ENCODE results near the gene SLC25A4.

Gene SLC25A4

GRCh38 chr4:185122681-185123345 lies 20.3 kb upstream of the SLC25A4 start:
- no peak for DNase-seq

DNA sequence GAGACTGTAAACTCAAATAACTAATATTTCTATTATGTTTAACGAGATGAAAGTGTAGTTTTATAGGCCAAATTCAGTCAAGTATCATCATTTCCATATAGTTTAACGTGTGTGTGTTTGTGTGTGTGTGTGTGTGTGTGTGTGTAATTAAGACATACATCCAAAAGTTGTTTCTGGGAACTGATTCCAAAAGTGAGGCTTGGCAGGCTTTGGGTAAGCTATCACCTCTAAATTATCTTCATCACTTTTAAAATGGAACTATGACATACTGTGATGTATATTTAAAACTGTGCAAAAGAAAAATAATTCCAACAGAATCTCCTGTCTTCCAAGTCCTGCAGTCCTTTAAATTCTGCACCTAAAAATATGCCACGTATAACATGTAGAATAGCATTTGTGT lies 19.1 kb upstream of the SLC25A4 start:
- DNase-seq = no peak

- no peak for DNase-seq
These were observed 15.8 kb upstream of the SLC25A4 start for GRCh38 chr4:185127021-185127925.

GRCh38 chr4:185128272-185129119 lies 14.6 kb upstream of the SLC25A4 start:
- no peak for DNase-seq

DNA sequence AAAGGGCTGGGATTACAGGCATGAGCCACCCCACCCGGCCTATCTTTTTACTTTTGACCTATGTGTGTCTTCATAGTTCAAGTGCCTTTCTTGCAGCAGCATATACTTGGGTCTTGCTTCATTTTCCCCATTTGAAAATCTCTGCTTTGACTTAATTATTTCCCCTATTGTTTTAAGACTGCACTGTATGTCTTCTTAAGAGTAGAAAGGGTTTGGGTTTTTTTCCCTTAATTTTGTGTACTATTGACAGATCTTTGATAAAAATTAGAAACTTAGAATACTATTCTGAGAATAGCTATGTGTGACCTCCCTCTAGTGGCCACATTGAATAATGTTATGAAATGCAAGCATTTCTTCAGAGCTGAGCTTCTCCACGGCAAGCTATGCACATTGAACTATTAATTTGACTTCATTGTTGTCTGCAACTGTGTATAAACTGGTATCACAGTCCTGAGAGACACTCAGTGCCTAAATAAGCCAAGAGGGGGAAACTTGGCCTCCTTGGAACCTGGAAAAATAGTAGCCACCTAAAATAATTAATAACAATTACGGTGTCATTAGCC lies 8.7 kb upstream of the SLC25A4 start:
- DNase-seq = peak; percentile 52

DNA sequence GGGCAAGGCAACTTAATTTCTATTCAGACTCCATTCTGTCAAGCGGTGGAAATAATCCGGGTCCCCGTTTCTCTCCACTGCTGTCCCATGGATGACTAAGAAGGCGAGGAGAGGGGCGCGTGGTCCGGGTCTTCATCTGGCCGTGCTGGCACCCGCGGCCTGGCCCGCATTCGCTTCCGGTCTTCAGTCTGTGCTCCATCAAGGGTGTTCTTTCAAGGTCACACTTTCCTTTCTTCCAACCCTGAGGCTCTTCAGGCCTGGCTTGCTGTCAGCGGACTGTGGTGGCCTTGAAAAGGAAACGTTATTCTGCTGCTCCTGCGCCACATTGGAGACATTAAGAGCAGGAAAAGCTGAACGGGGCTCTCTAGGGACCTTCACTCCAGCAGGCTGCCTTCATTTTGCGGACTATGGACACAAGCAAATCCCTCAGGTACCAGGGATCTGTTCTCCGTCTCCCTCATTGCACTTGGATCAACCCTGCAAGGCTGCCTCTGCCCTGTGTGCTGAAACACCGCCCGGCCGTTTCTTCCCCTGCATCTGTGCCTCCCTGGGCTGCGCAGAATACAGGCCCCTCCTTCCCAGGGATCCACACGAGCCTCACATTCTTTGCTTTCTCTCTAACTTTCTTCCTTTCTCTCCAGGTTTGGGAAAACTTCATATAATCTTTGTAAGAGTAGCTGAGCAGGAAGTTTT lies 5.7 kb upstream of the SLC25A4 start:
- no peak for DNase-seq

- no peak for DNase-seq
These were observed 4.9 kb upstream of the SLC25A4 start for GRCh38 chr4:185138161-185138560.

DNA sequence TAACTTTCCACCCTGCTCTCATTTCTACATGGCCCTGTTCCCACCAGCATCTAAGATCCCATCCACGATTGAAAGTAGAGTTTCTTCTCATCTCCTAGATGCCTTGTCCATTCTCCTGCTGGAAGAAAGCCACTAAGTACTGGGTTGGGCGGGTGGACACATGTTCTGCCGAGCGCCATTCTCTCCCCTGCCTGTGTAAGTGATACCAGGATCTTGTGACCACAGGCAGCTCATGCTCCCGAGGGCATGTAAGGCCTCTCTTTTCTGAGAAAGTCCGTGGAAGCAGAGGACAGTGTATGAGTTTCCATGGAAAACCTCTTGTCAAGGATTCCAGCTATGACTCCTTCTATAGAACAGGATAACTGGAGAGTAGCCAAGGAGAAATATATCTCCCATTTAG lies 3.3 kb upstream of the SLC25A4 start:
- no peak for DNase-seq

DNA sequence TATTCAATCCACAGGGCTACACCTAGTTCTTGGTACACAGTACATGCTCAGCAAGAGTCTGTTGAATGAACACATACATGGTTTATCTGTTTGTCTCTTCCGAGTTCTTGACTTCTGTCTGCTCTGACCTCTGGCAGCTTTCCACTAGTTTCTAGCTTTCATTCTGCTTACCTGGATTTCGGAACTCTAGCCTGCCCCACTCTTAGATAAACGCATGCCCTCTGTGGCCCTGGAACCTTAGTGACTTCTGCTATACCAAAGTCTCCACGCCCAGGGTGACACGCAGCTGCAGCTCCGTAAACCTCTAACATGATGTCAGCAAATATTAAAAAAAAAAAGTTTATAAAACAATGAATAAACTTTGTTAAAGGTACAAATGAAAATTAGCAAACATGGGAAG lies 1.3 kb upstream of the SLC25A4 start:
- no peak for DNase-seq

GRCh38 chr4:185142564-185142911 lies 528 bp upstream of the SLC25A4 start:
- DNase-seq = no peak

GRCh38 chr4:185143601-185143969 lies 519 bp downstream of the SLC25A4 start:
- no peak for DNase-seq

DNA sequence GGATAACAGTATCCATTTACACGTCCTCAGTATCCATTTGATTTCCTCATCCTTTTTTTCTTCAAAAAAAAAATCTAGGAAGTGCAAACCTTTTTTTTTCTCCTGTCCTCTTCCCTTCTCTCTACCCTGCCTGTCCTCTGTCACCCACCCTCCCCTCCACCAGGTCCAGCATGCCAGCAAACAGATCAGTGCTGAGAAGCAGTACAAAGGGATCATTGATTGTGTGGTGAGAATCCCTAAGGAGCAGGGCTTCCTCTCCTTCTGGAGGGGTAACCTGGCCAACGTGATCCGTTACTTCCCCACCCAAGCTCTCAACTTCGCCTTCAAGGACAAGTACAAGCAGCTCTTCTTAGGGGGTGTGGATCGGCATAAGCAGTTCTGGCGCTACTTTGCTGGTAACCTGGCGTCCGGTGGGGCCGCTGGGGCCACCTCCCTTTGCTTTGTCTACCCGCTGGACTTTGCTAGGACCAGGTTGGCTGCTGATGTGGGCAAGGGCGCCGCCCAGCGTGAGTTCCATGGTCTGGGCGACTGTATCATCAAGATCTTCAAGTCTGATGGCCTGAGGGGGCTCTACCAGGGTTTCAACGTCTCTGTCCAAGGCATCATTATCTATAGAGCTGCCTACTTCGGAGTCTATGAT lies 1.7 kb downstream of the SLC25A4 start:
- no peak for DNase-seq

GRCh38 chr4:185145572-185145971 lies 2.5 kb downstream of the SLC25A4 start:
- DNase-seq = no peak

DNA sequence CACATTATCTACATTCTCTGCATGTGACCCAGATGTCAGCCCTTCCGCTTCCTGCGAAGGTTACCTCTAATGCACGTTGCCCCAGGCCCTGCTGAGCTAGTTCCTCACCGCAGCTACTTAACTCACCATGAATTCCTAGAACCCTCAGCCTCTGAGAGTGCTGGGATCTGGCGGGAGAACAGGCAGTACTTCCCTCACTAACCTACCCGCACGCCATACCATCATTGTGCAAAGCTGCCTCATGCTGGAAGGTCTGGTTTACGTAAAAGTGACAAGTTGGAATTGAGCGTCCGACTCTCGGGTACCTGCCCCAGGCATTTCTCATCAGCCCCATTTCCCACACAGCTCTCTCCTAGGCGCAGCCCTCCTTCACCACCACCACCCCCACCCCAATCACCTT lies 6.3 kb downstream of the SLC25A4 start:
- no peak for DNase-seq

- peak; percentile 45 for DNase-seq
These were observed 8.2 kb downstream of the SLC25A4 start for GRCh38 chr4:185151296-185151695.

- DNase-seq = peak; percentile 78
These were observed 22.6 kb downstream of the SLC25A4 start for GRCh38 chr4:185165605-185166063.

- no peak for DNase-seq
These were observed 24.2 kb downstream of the SLC25A4 start for GRCh38 chr4:185167234-185167633.

DNA sequence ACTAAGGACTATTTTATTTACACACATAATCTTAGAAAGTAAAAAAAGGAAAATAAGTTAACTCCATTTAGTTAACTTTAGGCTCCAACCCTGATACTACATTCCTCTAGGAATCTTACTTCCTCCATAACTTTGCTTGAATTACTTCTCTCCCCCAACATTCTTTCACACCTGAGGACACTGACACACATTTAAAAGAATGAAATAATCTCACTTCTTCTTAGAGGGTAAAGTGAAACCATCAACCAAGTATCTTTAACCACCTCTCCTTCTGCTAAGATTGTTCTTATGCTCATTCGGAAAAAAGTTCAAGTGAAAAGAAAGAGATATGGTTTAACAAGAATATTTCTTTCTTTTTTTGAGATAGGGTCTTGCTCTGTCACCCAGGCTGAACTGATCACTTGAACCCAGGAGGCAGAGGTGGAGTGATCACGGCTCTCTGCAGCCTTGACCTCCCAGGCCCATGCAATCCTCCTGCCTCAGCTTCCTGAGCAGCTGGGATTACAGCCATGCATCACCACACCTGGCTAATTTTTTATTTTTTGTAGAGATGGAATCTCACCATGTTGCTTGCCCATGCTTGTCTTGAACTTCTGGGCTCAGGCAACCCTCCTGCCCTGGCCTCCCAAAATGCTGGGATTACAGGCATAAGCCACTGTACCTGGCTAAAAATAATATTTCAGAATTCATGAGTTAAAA lies 28.5 kb downstream of the SLC25A4 start:
- no peak for DNase-seq

- DNase-seq = no peak
These were observed 36.4 kb downstream of the SLC25A4 start for GRCh38 chr4:185179488-185179887.

- DNase-seq = no peak
These were observed 39.2 kb downstream of the SLC25A4 start for GRCh38 chr4:185182239-185182638.

GRCh38 chr4:185183622-185184281 lies 40.7 kb downstream of the SLC25A4 start:
- DNase-seq = peak; percentile 89
